DND-41 (cell line): ENCODE data around the gene DGAT2L6.

ENCODE experiments used
- EZH2 ChIP-seq: IDR thresholded peaks from 3 replicates; pipeline ENCODE4 v1.6.1; 2012; ENCODE audit warnings: borderline replicate concordance, low read depth, mild to moderate bottlenecking, moderate library complexity, low read length, inconsistent platforms; ENCODE audit not compliant: severe bottlenecking
- TF ChIP-seq, protein P1 (sequence below): IDR thresholded peaks from 2 replicates; pipeline ENCODE4 v1.5.1; 2012; ENCODE audit warnings: borderline replicate concordance, low read length, moderate library complexity, mild to moderate bottlenecking; ENCODE audit not compliant: poor library complexity, severe bottlenecking; ENCODE audit errors: extremely low read depth

- TF ChIP-seq, protein P1, sequence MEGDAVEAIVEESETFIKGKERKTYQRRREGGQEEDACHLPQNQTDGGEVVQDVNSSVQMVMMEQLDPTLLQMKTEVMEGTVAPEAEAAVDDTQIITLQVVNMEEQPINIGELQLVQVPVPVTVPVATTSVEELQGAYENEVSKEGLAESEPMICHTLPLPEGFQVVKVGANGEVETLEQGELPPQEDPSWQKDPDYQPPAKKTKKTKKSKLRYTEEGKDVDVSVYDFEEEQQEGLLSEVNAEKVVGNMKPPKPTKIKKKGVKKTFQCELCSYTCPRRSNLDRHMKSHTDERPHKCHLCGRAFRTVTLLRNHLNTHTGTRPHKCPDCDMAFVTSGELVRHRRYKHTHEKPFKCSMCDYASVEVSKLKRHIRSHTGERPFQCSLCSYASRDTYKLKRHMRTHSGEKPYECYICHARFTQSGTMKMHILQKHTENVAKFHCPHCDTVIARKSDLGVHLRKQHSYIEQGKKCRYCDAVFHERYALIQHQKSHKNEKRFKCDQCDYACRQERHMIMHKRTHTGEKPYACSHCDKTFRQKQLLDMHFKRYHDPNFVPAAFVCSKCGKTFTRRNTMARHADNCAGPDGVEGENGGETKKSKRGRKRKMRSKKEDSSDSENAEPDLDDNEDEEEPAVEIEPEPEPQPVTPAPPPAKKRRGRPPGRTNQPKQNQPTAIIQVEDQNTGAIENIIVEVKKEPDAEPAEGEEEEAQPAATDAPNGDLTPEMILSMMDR, result no peak
- no peak for TF ChIP-seq EZH2
These were observed 47.5 kb upstream of the DGAT2L6 start for GRCh38 chrX:70129816-70130215.
